HG02943 (cell line): ENCODE data around the gene SERTM1.

Experiments used
- ATAC-seq: cut with Tn5 transposase; IDR thresholded peaks from one replicate; pipeline ENCODE4 v1.9.1; 2021; ENCODE audit warnings: mild to moderate bottlenecking, low read depth, moderate library complexity; ENCODE audit not compliant: unreplicated experiment

Gene SERTM1

DNA sequence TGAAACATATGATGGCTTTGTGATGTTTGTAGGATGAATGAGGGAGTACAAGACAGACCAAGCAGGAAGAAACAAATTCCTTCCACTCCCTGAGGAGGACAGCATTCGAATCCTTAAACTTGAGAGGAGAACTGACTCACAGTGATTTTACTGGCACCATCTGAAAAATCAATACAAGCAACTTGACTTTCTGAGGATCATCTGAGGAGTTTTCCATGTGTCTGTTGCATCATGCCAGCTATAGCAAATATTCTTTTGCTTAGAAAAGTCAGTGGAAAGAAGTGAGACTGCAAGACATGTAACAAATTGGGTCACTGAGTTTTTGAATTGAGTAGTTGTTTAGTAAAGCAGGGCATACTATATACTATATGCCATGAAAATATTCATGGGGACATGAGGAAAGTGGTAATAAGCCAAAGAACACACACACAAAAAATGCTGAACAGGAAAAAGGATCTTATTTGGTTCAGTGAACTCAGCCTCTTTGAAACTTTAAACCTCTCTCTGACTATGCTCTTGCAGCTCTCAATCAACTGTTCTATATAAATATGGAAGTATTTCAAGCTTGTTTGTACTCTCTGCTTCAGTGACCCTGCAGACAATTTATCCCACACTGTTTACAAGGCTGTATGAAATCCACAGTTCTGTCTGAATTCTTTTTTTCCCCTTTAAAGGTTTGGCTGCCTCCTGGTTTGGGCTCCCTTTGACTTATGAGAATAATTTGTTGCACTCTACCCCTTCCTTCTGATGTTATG, 35.5 kb downstream of the SERTM1 start:
- ATAC-seq, result no peak

DNA sequence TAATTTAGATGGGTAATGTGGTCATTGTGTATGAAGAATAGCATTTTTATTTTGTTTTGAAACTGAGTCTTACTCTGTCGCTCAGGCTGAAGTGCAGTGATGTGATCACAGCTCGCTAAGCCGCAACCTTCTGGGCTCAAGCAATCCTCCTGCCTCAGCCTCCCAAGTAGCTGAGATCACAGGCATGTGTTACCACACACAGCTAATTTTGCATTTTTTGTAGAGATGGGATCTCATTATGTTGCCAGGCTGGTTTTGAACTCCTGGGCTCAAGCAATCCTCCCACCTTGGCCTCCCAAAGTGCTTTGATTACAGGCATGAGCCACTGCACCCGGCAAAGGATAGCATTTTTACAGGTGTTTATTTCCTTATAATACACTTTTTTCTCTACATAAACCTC, 36.6 kb downstream of the SERTM1 start:
- ATAC-seq, result no peak

DNA sequence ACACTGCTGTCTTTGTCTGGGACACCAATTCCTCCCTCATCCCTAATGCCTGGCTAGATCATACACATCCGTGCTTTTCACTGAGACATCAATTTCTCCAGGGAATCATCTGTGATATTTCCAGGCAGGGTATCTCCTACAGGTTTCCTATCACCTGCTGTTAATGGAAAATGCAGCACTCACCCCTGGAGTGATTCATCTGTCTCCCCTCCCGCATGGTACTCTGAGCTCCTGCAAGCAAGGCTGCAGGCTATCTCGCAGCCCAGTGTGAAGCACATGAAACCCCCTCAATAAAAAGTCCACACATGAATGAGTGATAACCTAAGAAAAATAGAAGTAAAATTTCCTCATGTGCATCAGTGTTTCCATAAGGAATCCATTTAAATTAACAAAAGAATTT, 38.5 kb downstream of the SERTM1 start:
- ATAC-seq, result no peak

DNA sequence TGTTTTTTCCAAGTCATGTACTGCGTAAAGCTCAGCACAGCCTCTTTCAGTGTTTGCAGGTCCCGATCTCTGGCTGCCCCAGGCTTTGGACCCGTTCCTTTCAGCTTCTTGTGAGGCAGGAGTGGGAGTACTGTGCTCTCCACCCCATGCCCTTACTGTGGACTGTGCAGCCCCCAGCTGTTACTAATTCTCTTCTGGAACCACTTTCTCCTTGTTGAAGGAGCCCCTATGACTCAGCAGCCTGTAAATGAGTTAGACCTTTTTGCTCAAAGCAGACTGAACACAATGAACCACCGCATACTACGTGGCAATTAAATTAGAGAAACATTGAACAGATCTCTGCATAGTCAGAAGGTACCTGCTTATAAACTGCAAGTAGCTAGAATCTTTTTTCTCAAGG, 39.0 kb downstream of the SERTM1 start:
- no peak for ATAC-seq

DNA sequence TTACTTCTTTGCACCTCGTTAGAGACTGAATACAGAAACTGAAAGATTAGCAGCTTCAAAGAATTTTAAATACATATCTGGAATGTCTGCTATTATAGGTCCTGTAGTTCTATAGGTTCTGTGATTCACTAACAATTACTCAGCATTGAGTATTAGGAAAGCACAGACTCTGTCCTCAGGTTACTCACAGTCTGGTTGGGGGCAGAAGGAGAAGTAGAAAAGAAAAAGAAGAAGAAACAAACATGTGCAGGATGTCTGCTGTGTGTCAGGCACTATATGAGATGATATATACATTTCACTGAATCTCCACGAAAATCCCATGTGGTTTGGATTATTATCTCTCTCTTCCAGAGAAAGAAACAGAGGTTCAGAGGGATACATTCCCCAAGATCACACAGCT, 40.1 kb downstream of the SERTM1 start:
- ATAC-seq, result no peak

DNA sequence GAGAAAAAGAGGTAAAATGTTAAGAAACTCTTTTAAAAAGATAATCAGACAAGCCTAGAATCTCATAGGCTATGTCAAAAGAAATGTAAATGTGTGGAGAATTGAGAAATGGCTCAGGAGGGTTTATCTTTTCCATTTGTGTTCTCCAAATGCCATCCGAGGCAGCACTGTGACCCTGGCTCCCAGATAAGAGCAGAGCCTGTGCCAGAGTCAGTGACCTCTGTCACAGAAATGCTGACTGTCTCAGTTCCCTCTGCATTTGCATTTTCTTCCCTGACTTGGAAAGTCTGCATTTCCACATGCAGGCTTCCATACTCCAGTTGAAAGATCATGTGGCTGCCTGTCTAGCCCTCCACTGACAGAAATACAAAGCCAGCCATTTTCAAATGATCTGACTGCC, 42.0 kb downstream of the SERTM1 start:
- ATAC-seq, result no peak

DNA sequence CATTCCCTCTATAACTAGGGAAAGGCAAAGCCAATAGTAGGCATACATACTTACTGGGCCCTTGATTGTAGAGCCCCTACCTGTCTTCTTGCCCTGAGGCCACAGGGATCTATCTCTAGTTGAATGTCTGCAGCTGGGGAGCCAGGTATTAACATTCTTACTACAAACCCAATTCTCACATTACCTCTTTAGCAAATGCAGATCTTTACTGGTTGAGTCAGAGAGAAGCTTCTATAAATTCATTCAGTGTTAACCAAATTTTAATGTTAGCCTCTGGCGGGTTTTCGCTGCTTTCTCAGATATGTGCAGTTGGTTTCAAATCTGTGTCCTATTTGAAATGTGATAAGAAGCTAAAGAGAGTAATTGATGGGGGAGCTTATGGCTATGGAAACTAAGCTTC, 43.2 kb downstream of the SERTM1 start:
- no peak for ATAC-seq

DNA sequence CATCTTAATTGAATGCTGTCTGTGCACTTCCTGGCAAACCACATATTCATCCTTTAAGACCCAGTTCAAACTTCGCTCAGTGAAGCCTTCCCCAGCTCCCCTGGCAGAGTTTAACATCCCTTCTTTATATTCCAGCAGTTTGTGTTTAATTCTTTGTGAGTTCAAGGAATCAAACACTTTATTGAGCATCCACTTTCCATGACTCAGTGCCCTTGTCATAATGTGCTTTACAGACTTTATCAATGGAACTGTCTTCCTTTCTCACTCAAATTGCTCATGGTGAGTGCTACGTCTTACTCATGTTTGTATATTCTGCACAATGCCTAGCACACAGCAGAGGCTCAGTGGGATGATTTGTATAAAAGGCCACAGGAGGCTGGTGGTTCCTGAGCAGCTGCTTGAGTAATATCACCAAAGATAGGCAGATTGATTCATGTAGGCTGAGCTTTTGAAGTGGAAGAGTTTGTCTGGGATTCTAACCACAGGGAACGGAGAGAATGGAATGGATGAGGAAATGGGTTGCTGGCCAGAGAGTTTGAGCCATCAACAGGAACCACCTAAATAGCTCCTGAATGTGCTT, 44.2 kb downstream of the SERTM1 start:
- no peak for ATAC-seq

DNA sequence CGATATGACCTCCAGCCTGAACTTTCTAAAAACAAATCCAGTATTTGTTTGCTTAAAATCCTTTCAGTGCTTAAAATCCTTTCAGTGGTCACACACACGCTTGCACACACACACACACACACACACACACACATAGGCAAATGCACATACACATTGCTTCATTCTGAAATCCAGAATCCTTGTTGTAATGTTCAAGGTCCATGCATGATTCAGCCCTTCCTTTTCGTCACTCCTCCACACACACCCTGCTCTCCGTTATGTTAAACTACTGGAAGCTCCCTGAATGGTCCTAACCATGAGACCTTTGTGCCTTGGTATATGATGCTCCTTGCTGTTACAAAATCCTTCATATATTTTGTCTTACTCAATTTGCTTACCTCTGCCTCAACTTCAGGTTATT, 44.9 kb downstream of the SERTM1 start:
- no peak for ATAC-seq

DNA sequence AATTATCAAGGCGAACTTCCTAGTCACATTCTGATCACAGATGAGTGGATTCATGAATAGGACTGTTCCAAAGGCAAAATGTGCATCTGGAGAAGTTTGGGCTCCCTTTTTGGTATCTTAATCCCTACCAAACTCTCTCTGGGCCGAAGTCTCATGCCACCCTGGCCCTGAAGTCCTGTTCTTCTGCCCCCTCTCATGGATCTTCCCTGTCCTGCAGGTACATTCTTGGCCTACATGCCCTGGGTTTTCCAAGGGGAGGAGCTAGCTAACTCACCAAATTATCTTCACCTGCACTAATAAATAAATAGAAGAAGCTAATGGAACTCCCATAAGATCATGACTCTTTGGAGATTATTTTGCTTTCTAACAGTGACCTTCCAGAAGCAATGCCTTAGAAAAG, 50.3 kb downstream of the SERTM1 start:
- no peak for ATAC-seq

DNA sequence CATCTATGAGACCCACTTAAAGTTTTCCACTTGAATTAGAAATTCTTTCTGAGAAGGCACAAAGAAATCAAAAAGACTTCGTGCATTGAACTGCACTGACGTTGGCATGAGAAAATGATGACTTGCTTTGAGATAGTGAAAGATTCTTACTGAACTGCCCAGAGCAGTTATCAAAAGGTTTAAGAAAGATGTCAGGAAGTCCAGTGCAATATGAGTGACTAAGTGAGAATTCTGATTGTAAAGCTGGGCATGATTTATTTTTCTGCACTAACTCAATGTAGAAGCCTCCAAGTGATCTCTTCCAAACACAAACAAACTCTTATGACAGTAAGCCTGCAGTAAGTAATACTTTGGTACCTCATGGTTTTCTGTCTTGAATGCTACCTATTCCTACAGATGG, 52.1 kb downstream of the SERTM1 start:
- ATAC-seq, result no peak

DNA sequence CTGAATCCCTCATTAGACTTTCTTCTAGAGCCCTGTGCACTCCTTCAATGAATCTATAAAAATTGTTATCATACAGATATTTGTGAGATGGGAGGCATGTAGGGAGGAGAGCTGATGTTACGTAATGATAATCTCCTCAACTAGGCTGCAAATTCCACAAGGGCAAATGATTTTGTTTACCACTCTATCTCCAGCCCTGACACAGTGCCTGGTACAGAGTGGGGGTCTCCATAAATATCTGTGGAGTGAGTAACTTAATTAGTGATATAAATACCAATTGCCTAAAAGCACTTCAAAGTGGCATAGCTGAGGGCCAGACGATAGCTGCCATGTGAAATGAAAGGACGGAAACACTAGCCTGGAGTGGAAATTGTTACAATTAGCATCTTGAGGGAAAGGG, 54.2 kb downstream of the SERTM1 start:
- ATAC-seq, result no peak

DNA sequence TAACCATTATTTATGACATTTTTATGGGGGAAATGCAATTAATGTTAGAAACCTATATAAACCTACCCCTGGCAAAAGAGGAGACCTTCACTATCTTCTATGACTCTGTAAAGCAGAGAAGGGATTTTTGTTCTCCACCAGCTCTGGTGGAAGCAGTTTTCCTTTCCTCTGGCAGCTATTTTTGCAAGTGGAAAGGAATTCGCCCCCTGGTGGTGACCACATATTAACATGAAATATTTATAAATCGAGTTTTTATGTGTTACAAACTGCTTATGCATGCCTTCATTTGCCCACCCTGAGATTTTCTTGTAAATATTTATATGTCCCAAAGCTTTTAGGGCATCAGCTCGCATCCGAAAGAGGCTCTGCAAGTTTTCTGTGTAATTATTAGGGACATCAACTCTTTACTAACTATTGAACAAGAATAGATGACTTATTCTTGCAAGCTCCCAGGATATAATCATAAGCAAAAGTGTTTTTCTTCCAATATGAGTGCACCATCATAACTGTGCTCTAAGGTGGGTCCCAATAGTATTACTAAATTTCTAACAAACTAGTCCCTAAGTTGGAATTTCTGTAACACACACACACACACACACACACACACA, 62.4 kb downstream of the SERTM1 start:
- no peak for ATAC-seq

DNA sequence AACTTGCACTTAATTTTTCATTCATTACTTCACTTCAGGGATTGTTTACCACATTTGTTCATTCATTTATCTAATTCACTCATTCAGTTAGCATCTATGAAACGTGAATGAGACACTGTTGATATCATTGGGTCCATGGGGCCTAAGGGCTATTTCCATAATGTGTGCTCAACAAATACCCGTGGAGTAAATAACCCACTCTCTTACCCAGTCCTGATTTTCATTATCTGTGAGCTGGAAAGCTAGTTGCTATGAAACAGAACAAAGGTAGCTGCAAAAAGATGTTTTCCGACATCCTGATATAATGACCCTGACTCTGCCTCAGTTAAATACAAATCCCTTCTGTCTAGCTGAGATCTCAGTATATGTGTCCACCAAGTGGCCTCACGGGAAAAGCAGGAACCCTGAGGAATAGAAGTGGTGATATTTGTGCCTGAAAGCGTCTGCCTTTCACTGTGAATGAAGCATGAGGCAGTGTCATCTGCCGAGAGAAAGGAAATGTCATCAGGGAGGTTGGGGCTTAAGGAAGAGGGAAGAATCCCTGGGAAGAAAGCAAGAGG, 63.8 kb downstream of the SERTM1 start:
- no peak for ATAC-seq

DNA sequence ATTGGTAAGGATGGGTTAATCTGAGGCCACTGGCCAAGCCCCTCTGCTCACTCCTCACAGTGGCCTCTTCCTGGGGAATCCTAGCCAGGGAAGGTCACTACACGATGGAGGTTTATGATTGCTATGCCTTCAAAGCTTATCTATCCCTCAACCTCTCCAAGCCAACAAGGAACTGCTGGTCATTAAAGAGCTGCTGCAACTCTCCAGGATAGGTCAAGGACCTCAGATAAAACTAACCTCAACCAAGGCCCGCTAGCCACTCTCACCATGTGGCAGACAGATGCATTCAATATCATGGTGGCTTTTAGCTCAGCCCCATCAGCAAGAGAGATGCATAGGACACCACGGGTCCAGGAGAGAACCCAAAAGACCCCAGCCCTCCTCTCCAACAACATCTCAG, 71.6 kb downstream of the SERTM1 start:
- no peak for ATAC-seq

DNA sequence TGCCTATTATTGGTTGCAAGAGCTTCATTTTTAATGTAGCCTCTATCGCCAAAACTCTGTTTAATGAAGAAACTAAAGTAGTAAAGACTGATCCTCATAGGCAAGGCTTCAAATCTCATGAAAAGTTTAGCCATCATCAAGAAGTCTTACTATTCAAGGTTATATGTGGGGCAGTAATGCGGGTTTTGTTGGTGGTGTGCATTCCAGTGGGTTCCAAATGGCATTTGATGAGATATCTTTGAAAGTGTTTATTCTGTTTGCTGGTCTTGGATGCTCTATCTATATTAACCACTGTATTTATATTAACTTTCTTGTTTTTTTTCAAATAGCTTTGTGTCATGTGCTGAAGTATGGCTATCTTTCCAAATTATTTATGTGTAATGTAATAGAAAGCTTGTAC, 72.2 kb downstream of the SERTM1 start:
- no peak for ATAC-seq
